ENCODE data around the gene SPSB2. TPM values are rescaled to one million over a fixed set of nuclear protein-coding genes. Genes with fewer than 3 reads are reported as not detected.
"Not testable (repeated sequence)": the region's sequence is repeated elsewhere in the genome, so short reads cannot be mapped to it uniquely, and the experiment has no call there.

The SPSB2 gene
- total RNA-seq, 1 donor from 2014 or later, result 6.7 TPM

DNA sequence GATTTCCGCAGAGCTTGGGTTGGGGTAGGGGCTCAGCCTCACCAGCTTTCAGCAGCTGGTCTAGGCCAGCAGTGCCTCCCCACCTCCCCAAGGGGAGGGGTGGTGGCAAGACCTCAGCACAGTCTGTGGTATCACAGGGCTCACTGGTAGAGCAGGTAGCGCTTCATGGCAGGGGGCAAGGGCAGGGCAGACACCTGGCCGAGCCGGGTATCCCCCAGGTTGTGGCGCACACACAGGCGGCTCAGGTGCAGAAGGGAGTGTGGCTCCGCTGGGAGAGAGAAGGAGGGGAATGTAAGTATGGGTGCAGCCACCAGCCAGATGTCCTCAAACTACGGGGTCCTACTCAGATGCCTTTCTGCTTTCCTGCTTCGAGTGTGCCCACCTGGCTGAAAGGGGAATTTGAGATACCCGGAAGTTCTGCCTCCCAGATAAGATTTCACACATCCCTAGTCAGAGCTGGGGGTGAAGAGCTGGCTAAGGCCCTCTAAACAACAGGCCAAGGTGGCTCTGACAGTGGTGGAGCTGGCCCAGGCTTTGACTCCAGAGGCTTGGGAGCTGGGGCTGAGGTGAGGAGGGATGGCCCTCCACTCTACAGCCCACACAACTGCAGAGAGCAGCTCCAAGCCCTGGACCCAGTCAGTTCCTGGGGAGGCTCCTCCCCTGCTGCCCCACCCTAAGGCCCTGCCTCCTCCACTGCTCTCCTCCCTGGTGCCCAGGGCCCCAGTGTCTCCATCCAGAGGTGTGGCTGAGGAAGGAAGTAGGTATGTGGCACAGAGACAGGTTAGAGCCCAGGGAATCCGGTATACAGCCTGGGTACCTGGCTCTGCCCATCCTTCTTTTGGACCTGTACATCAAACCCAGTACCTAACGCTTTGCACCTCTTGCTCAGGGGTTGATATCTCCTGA, 1.8 kb downstream of the SPSB2 start:
- TF ChIP-seq, protein P1, sequence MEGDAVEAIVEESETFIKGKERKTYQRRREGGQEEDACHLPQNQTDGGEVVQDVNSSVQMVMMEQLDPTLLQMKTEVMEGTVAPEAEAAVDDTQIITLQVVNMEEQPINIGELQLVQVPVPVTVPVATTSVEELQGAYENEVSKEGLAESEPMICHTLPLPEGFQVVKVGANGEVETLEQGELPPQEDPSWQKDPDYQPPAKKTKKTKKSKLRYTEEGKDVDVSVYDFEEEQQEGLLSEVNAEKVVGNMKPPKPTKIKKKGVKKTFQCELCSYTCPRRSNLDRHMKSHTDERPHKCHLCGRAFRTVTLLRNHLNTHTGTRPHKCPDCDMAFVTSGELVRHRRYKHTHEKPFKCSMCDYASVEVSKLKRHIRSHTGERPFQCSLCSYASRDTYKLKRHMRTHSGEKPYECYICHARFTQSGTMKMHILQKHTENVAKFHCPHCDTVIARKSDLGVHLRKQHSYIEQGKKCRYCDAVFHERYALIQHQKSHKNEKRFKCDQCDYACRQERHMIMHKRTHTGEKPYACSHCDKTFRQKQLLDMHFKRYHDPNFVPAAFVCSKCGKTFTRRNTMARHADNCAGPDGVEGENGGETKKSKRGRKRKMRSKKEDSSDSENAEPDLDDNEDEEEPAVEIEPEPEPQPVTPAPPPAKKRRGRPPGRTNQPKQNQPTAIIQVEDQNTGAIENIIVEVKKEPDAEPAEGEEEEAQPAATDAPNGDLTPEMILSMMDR (IDR thresholded peaks at IDR 0.05; ENCODE audit: unreplicated experiment), result no peak
- Mint-ChIP-seq H3K4me3 (ENCODE audit: unreplicated experiment) (peak overlapping the region; percentile 94), H3K36me3 (ENCODE audit: low read depth, unreplicated experiment) (peaks cover 35% of the 10 kb centered on the region), H3K4me1 (ENCODE audit: unreplicated experiment) (peaks cover 33% of the 10 kb centered on the region), H3K27ac (ENCODE audit: unreplicated experiment) (no peak overlapping the region), H3K27me3 (ENCODE audit: unreplicated experiment) (peaks cover 14% of the 10 kb centered on the region), H3K9me3 (ENCODE audit: unreplicated experiment) (no peaks in the 10 kb centered on the region)
- DNase-seq (ENCODE audit: low spot score), result no peak

DNA sequence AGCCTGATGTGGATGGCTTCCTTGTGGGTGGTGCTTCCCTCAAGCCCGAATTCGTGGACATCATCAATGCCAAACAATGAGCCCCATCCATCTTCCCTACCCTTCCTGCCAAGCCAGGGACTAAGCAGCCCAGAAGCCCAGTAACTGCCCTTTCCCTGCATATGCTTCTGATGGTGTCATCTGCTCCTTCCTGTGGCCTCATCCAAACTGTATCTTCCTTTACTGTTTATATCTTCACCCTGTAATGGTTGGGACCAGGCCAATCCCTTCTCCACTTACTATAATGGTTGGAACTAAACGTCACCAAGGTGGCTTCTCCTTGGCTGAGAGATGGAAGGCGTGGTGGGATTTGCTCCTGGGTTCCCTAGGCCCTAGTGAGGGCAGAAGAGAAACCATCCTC, 2.8 kb downstream of the SPSB2 start:
- H3K27ac Mint-ChIP-seq (ENCODE audit: unreplicated experiment); H3K9me3 Mint-ChIP-seq (ENCODE audit: unreplicated experiment); DNase-seq (ENCODE audit: low spot score): not testable (repeated sequence)
- Mint-ChIP-seq H3K27me3 (ENCODE audit: unreplicated experiment) (peaks cover 17% of the 10 kb centered on the region), H3K4me3 (ENCODE audit: unreplicated experiment) (peak overlapping the region; percentile 32), H3K36me3 (ENCODE audit: low read depth, unreplicated experiment) (peaks cover 38% of the 10 kb centered on the region), H3K4me1 (ENCODE audit: unreplicated experiment) (peaks cover 33% of the 10 kb centered on the region)

DNA sequence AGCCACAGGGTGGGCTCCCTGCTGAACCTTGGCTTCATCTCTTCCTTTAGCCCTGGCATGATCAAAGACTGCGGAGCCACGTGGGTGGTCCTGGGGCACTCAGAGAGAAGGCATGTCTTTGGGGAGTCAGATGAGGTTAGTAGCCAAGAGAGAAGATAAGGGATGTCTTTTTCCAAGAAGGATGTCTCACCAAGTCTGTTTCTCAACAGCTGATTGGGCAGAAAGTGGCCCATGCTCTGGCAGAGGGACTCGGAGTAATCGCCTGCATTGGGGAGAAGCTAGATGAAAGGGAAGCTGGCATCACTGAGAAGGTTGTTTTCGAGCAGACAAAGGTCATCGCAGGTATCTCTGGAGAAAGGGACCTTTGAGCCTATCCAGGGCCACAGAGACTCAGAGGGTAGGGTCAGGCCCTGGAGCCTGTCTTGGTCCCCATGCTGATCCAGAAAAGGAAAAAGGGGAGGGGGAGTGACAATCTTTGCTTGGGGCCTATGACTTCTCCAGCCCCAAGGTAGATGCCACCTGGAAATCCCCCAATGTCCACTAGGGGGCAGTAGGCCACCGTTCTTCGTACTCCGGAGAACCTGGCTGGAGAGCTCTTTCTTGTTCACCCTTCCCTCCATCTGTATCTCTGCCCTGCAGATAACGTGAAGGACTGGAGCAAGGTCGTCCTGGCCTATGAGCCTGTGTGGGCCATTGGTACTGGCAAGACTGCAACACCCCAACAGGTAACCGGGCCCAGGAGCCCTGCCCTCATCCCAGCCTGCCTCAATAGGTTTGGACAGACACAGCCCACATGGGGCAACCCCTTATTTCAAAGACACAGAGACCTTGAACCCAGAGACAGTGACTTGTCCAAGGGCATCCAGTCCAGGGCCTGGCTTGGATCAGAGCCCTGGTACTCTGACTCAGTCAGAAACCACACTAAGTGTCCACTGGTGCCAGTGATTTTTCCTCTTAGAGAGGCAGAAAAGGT, 3.8 kb downstream of the SPSB2 start:
- peaks cover 44% of the 10 kb centered on the region for H3K36me3 Mint-ChIP-seq (ENCODE audit: low read depth, unreplicated experiment)
- TF ChIP-seq, protein P1 (IDR thresholded peaks at IDR 0.05; ENCODE audit: unreplicated experiment), result peak; percentile 91
- H3K27ac Mint-ChIP-seq (ENCODE audit: unreplicated experiment), result peak overlapping the region; percentile 18
- peaks cover 19% of the 10 kb centered on the region for H3K27me3 Mint-ChIP-seq (ENCODE audit: unreplicated experiment)
- DNase-seq (ENCODE audit: low spot score), result peak; percentile 86
- peaks cover 33% of the 10 kb centered on the region for H3K4me1 Mint-ChIP-seq (ENCODE audit: unreplicated experiment)
- H3K9me3 Mint-ChIP-seq (ENCODE audit: unreplicated experiment), result no peaks in the 10 kb centered on the region
- peak overlapping the region; percentile 92 for H3K4me3 Mint-ChIP-seq (ENCODE audit: unreplicated experiment)

DNA sequence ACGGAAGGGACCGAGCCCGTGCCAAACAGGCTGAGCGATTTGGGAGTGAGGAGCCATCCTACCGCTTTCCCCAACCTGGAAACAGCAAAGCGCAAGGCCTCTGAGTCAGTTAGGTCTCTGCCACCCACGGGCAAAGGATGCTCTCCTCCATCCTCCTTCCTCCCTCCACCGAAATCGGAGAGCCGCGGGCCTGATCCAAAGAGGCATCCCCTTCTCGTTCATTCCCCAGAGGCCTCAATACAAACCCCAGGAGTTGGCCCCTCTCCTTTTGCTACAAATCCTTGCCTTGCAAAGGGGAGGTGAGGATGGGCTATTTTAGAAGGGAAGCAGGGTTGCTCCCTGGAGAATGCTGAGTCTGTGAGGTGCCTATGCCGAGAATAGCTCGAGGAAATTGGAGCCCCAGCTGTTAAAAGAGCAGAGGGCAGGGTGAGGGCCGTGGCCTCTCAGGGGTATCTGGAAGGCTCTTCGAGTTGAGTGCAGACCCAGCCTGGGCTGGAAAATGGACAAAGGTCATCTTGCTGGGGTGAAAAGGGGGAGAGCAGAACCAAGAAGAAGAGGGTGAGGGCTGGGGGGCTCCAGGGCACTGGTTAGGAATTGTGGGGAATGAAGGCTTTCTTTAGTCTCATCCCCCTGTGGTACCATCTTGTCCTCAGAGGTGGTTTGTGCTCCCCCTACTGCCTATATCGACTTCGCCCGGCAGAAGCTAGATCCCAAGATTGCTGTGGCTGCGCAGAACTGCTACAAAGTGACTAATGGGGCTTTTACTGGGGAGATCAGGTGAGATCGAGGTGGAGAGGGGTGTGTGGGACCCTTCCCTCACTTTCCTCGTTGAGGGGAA, 4.7 kb downstream of the SPSB2 start:
- TF ChIP-seq, protein P1 (IDR thresholded peaks at IDR 0.05; ENCODE audit: unreplicated experiment), result no peak
- no peaks in the 10 kb centered on the region for H3K9me3 Mint-ChIP-seq (ENCODE audit: unreplicated experiment)
- peaks cover 19% of the 10 kb centered on the region for H3K27me3 Mint-ChIP-seq (ENCODE audit: unreplicated experiment)
- peaks cover 29% of the 10 kb centered on the region for H3K4me1 Mint-ChIP-seq (ENCODE audit: unreplicated experiment)
- peak overlapping the region; percentile 92 for H3K4me3 Mint-ChIP-seq (ENCODE audit: unreplicated experiment)
- peaks cover 42% of the 10 kb centered on the region for H3K36me3 Mint-ChIP-seq (ENCODE audit: low read depth, unreplicated experiment)
- peak overlapping the region; percentile 61 for H3K27ac Mint-ChIP-seq (ENCODE audit: unreplicated experiment)
- DNase-seq (ENCODE audit: low spot score), result no peak
